PC-9 (cell line): ENCODE results near the gene RNFT1.

Source experiments
- EZH2 ChIP-seq: fragments of 200-600 bp; sonication (generic); IDR thresholded peaks from 2 replicates; pipeline ENCODE4 v1.8.0; 2017; ENCODE audit warnings: antibody characterized with exemption, low read depth
- TF ChIP-seq, protein P1 (sequence below): fragments of 200-600 bp; sonication (generic); conservative IDR thresholded peaks from 2 replicates; pipeline ENCODE4 v1.6.1; 2017; ENCODE audit warnings: mixed run types, antibody characterized with exemption, mild to moderate bottlenecking, moderate library complexity

DNA sequence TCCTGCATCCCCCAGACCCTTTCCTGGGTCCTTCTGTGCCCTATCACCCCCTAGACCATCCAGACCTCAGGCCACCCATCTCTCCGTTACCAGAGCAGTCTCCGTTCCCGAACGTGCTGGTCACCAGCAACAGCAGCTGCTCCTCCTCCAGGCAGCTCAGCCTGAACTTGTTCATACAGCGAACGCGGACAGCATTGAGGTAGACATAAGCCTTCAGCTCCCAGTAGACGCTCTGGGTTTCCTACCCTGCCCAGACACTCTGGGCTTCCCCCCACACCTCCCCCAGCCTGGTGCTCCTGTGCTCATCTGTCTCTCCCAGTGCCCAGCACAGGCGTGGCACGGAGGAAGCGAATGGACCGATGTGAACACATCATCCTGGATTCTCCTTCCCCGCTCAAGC lies 41.6 kb upstream of the RNFT1 start:
- TF ChIP-seq, protein P1, sequence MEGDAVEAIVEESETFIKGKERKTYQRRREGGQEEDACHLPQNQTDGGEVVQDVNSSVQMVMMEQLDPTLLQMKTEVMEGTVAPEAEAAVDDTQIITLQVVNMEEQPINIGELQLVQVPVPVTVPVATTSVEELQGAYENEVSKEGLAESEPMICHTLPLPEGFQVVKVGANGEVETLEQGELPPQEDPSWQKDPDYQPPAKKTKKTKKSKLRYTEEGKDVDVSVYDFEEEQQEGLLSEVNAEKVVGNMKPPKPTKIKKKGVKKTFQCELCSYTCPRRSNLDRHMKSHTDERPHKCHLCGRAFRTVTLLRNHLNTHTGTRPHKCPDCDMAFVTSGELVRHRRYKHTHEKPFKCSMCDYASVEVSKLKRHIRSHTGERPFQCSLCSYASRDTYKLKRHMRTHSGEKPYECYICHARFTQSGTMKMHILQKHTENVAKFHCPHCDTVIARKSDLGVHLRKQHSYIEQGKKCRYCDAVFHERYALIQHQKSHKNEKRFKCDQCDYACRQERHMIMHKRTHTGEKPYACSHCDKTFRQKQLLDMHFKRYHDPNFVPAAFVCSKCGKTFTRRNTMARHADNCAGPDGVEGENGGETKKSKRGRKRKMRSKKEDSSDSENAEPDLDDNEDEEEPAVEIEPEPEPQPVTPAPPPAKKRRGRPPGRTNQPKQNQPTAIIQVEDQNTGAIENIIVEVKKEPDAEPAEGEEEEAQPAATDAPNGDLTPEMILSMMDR, result no peak
- no peak for TF ChIP-seq EZH2
